Mononuclear cell (primary cell): ENCODE results near the gene ADGB. TPM values are rescaled to one million over a fixed set of nuclear protein-coding genes. Genes with fewer than 3 reads are reported as not detected.
"Not testable (repeated sequence)": the region's sequence is repeated elsewhere in the genome, so short reads cannot be mapped to it uniquely, and the experiment has no call there.

ENCODE experiments used
- H3K27me3 ChIP-seq: 2 replicates; pipeline ENCODE4 v1.6.0; 2011; ENCODE audit warnings: low read length, control low read depth; ENCODE audit not compliant: insufficient read depth
- H3K4me1 ChIP-seq: 2 replicates; pipeline ENCODE4 v1.5.1; 2011; ENCODE audit warnings: mild to moderate bottlenecking, low read length, control low read depth; ENCODE audit not compliant: insufficient read depth
- H3K4me3 ChIP-seq: 2 replicates; pipeline ENCODE4 v1.5.1; 2011; ENCODE audit warnings: mild to moderate bottlenecking, low read length, moderate library complexity
- H3K9me3 ChIP-seq: 2 replicates; pipeline ENCODE4 v1.5.1; 2011; ENCODE audit warnings: low read depth, mild to moderate bottlenecking, control low read depth, low read length
- total RNA-seq: library from RNA; depleted of rRNA; stranded (reverse); fragments of >200 nt; gene quantifications from one replicate; pipeline ENCODE4 v1.2.3, GENCODE V29; 2012

The ADGB gene
- total RNA-seq, 1 donor, result not detected

DNA sequence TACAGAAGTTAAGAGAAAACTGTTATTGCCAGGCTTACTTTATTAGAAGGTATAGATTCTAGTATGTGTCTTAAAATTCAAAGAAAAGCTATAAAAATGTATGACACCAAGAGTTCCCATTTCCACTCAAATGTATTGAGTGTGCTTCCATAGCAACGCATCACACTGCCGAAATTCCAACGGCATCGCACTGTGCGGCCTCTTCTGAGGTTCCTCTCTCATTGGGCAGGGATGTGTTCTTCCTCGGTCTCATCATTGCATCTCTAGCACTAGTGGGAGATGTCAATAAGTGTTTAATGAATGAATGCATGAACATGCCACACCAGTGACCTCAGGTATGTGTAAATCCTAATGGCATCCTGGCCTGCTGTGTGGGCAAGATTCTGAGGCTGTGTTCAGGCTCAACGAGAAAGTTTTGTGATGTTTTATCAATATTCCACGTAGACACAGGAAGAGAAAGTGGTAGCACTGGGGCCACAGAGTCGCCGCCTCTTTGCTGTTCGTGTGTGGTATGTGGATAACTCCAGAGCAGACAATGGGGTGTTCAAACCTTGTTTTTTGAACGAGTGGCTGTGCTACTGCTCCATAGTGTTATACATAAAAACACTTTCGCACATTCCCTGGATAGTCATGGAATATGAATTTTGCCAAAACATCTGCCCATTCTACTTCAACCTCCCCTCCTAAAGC is 171.6 kb downstream of the ADGB start:
- H3K9me3 ChIP-seq, result no peaks in the 10 kb centered on the region
- H3K4me1 ChIP-seq, result peaks cover 15% of the 10 kb centered on the region
- H3K4me3 ChIP-seq, result peak overlapping the region; percentile 31
- H3K27me3 ChIP-seq, result no peaks in the 10 kb centered on the region

DNA sequence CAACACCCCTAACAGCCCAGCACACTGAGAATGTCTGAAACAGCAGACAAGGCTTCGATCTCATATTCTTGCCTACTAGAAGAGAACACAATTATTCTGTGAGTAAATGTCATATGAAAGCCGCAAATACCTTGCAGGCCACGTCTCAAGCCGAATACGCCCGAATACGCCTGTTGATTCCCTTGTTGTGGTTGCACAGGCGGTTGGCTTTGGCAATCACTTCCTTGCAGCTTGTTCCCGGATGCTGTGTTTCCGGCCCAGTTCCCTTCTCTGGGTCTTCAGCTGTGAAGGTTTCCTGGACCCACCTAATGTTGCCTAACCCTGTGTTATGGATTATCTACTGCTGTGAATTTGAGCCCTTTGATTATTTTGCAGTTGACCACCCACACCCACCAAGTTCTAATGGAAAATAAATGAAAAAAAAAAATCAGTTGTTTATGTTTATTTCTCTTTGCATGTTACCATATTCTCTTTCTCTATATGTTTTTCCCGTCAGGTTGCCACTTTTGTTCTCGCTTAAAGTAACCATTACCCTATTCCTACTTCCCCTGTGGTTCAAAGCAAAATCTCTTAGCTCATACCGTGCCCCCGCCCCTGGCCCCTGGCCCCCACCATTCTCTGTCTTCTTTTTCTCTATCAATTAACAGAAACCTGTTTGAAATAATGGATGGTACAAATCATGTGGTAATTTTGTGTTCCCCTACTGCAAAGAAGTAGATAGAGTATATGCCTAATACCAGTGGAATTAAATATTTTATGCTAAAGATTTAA is 172.4 kb downstream of the ADGB start:
- H3K9me3 ChIP-seq, result no peaks in the 10 kb centered on the region
- H3K4me3 ChIP-seq, result peak overlapping the region; percentile 31
- no peaks in the 10 kb centered on the region for H3K27me3 ChIP-seq
- H3K4me1 ChIP-seq, result peaks cover 15% of the 10 kb centered on the region

DNA sequence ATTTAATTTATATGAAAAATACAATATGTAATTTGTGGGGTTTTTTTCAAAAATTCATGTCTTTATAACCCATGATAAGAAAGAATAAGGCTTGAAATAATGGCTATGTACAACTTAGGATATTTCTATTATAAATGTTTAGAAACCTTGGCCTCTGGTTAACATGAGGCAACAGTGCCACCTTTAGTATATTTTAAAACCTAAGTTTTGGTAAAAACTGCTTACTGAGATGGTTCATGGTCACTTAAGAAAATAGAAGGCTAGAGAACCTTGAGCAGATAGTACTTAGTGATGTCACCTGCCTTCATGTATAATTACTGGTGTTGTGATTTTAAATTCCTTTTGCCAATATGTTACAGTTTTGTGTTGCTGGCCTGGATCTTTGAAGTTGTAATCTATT is 176.4 kb downstream of the ADGB start:
- H3K4me1 ChIP-seq, result peaks cover 10% of the 10 kb centered on the region
- H3K9me3 ChIP-seq, result no peaks in the 10 kb centered on the region
- no peaks in the 10 kb centered on the region for H3K27me3 ChIP-seq
- no peak overlapping the region for H3K4me3 ChIP-seq

DNA sequence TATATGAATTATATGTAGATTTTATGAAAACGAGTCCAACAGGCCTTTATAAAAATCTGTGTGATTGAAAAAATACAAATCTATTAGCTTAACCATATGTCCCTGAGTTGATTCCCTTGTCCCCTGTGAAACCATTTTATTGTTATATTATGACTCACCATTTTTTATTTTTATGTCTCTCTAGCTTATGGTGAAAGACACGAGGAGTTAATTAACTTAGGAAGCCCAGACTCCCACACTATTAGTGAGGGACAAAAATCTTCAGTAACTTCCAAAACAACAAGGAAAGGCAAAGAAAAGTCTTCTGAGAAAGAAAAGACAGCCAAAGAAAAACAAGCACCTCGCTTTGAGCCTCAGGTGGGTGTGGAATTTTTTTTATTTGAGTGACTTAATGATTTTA is 183.1 kb downstream of the ADGB start:
- H3K4me3 ChIP-seq, result no peak overlapping the region
- H3K4me1 ChIP-seq, result no peaks in the 10 kb centered on the region
- H3K9me3 ChIP-seq, result no peaks in the 10 kb centered on the region
- no peaks in the 10 kb centered on the region for H3K27me3 ChIP-seq

DNA sequence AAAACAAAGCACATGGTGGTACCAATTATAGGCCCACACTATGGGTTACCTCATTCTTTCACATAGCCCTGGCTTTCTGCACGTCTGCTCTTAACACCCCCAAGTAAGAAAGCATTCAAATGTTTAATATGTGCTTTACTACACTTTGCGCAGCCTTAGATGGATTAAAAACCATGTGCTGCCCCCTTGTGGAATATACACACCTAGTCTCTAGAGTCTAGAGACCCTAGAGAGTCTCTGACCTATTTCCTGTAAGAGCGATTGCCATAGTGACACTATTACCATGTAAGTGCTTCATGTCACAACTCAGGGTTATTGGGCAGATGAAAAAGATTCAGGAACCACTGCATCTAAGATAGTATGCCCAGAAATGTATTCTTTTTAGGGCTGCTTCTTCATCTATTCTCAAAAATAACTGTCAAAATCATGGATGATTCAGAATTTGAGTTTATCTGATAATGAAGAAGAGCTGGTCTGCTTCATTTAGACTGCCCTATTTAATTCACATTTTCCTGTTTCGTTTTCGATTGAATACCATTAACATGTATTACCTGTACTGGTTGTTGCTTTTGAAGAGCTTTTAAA is 186.3 kb downstream of the ADGB start:
- Histone ChIP-seq H3K4me1 (no peaks in the 10 kb centered on the region), H3K9me3 (no peaks in the 10 kb centered on the region), H3K4me3 (no peak overlapping the region), H3K27me3 (no peaks in the 10 kb centered on the region)

DNA sequence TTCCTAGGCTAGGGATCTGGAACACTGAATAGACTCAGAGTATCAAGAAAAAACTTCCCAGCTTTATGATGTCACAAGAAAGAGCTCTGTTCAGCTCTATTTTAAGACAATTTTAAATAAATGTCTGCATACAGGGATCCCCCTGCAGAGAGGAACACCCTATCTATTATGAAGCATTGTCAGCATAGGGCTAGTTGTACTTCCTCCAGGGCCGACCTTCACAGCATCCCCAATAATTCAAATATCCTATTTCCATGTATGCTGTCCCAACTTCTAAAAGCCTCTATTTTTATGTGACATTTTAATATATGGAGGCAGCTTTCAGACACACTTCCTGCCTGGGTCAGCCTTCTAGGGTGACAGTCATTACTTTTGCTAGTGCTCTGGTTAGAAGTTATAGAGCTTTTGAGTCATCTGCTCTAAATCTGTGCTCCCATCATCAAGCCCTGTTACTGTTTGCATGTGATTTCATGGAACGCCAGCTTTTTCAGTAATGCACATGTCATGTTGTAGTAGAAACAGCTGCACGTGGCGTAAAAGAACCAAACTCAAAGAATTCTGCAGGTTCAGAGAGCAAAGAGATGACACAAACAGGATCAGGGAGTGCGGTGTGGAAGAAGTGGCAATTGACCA is 189.2 kb downstream of the ADGB start:
- H3K4me3 ChIP-seq, result no peak overlapping the region
- H3K27me3 ChIP-seq, result no peaks in the 10 kb centered on the region
- no peaks in the 10 kb centered on the region for H3K4me1 ChIP-seq
- no peaks in the 10 kb centered on the region for H3K9me3 ChIP-seq

DNA sequence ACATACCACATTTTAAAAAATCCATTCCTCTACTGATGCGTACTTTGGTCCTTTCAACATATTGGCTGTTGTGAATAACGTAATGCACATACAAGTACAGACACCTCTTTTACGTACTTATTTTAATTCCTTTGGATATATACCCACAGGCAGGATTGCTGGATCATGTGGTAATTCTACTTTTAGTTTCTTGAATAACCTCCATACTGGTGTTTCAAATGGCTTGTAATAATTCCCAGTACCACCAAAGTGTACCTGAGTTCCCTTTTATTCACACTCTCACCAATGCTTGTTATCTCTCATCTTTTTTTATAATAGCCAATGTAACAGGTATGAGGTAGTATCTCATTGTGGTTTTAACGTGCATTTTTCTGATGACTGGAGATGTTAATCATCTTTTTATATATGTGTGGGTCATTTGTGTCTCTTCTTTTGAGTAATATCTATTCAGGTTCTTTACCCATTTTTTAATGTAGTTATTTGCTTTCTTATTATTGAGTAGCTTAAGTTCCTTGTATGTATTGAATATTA is 191.9 kb downstream of the ADGB start:
- Histone ChIP-seq H3K27me3 (no peaks in the 10 kb centered on the region), H3K4me3 (no peak overlapping the region), H3K9me3 (no peaks in the 10 kb centered on the region), H3K4me1 (no peaks in the 10 kb centered on the region)

DNA sequence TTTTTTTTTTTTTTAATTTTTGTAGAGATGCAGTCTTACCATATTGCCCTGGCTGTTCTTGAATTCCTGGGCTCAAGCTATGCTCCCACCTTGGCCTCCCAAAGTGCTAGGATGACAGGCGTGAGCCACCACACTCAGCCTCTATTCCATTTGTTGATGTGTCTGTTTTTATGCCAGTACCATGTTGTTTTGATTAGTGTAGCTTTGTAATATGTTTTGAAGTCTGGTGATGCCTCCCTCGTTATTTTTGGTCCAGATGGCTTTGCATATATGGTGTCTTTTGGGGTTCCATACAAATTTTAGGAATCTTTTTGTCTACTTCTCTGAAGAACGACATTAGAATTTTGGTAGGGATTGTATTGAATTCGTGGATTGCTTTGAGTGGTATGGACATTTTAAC is 193.2 kb downstream of the ADGB start:
- Histone ChIP-seq H3K4me3 (no peak overlapping the region), H3K4me1 (no peaks in the 10 kb centered on the region), H3K9me3 (no peaks in the 10 kb centered on the region), H3K27me3 (no peaks in the 10 kb centered on the region)

DNA sequence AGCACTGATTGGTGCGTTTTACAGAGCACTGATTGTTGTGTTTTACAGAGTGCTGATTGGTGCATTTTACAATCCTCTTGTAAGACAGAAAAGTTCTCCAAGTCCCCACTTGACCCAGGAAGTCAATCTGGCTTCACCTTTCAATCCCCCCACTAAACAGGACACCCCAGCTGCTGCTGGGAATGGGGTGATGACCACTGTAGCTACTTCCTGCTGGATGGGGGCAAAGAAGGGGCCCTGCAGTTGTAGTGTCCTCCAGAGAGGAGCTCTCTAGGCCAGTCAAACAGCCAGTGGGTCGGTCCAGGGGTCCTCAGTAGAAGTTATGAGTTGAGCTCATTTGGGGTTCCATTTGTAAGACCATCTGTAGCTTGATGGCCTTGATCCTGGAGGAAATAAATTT is 194.4 kb downstream of the ADGB start:
- not testable (repeated sequence) for H3K4me1 ChIP-seq, H3K9me3 ChIP-seq, H3K4me3 ChIP-seq, H3K27me3 ChIP-seq

DNA sequence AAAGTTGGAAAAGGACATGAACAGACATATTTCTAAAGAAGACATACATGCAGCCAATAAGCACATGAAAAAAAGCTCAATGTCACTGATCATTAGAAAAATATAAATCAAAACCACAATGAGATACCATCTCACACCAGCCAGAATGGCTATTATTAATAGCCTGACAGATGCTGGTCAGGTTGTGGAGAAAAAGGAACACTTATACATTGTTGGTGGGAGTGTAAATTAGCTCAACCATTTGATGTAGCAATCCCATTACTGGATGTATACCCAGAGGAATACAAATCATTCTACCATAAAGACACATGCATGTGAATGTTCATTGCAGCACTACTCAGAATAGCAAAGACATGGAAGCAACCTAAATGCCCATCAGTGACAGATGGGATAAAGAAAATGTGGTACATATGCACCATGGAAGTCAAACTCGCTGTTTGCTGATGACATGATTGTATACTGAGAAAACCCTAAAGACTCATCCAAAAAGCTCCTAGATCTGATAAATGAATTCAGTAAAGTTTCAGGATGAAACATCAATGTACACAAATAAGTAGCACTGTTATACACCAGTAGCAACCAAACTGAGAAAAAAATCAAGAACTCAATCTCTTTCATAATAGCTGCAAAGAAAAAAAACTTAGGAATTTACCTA is 196.8 kb downstream of the ADGB start:
- H3K27me3 ChIP-seq, result no peaks in the 10 kb centered on the region
- no peaks in the 10 kb centered on the region for H3K4me1 ChIP-seq
- H3K4me3 ChIP-seq, result no peak overlapping the region
- H3K9me3 ChIP-seq, result no peaks in the 10 kb centered on the region

DNA sequence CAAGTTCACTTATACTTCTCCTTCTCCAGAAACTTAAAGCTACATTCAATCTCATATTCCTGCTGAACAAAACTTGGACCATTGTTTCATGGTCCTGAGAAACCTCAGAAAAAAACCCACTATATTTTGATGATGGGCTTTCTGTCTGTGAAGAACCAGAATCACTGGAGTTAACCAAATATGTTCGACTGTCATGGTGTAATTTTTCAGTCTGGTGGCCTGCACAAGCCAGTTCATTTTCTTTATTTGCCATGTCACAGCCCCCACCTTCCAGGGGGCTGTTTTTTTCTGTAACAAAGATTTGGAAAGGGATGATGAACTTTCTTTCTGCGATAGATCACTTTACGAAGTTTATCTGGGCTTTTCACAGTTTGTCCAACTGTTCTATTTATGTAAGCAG is 204.4 kb downstream of the ADGB start:
- not testable (repeated sequence) for H3K4me3 ChIP-seq, H3K4me1 ChIP-seq

DNA sequence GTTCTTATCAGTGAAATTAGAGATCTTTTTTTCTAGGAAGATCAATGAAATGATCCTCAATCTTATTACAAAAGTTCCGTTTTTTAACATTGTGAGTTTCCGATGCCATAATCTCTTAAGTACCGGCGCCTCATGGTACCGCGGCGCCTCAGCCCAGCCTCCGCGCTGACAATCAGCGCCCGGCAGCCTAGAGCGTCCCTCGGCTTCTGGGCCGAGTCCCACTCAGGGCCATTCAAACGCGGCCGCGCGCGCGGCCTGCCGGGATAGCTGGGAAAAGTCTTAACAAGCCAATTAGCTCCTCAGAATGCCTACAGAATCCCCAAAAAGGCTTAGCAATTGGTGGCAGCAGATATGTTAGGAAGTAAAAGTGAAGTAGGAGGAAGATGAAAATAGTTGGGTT is 204.8 kb downstream of the ADGB start:
- no peak overlapping the region for H3K4me3 ChIP-seq
- H3K9me3 ChIP-seq, result no peaks in the 10 kb centered on the region
- no peaks in the 10 kb centered on the region for H3K27me3 ChIP-seq
- no peaks in the 10 kb centered on the region for H3K4me1 ChIP-seq

More for the DNA sequence above, 204.4 kb downstream of the ADGB start:
- H3K27me3 ChIP-seq, H3K9me3 ChIP-seq: not testable (repeated sequence)

DNA sequence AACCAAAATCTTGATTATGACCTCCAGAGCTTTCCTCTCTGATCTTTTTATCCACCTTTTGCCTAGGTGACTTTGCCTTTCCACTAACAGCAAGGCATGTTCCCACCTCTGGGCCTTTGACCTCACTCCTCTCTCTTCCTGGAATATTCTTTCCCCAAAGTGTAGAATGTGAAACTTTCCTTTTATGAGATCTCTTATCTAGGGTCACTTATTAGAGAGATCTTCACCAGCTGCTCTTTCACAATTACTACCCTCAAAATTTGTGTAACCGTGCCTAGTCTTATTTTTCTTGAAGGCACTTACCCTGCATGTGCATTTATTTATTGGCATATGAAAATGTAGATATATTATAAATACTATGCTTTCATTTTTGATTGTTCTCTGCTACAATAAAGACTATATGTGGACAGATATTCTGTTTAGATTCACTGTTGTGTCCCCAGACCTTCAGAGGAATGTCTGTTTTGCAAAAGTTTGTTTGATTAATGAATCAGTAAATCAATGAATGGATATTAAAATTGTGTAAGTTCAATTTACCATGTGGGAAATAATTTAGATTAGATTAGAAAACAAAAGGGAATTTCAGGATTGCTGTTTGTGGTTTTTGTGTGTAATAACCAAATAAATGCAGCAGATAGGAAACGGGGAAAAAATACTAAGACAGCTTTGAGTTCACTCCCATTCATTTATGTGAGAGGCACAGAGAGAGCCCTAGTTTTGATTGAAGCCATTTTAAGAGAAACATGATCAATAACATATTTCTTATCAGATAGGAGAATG is 207.0 kb downstream of the ADGB start:
- H3K27me3 ChIP-seq, result no peaks in the 10 kb centered on the region
- H3K9me3 ChIP-seq, result no peaks in the 10 kb centered on the region
- no peak overlapping the region for H3K4me3 ChIP-seq
- no peaks in the 10 kb centered on the region for H3K4me1 ChIP-seq

DNA sequence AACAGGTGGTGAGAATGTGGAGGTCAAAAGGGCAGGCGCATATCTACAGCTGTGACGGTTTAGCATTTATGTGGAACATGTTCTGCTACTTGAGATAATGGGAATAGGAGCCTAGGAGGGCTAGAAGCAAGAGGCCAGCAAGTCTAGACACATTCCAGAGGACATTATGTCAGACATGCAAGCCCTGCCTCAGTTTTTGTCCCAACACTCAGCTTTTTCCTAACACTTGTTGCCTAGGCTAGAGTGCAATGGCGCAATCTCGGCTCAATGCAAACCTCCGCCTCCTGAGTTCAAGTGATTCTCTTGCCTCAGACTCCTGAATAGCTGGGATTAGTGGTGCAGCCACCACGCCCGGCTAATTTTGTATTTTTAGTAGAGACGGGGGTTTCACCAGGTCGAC is 210.2 kb downstream of the ADGB start:
- not testable (repeated sequence) for H3K4me3 ChIP-seq, H3K4me1 ChIP-seq, H3K9me3 ChIP-seq, H3K27me3 ChIP-seq
